Caco-2 (cell line): ENCODE measurements around the gene ADORA1. TPM values are rescaled to one million over a fixed set of nuclear protein-coding genes. Genes with fewer than 3 reads are reported as not detected.

Source experiments
- BruUV-seq: library from RNA; stranded (reverse); fragments of 400-500 nt; replicated peaks from 2 replicates; lab custom pipeline; 2021; lab: Mats Ljungman, UMichigan
- CTCF ChIA-PET: fragments of 300-600 bp; sonication (Branson Sonifier 250); formaldehyde crosslinking; loops from one replicate; lab custom pipeline; 2022; ENCODE audit warnings: antibody characterized with exemption; lab: Charles Lee
- POLR2A ChIA-PET: fragments of 300-600 bp; sonication (Branson Sonifier 250); formaldehyde crosslinking; loops from one replicate; lab custom pipeline; 2022; ENCODE audit warnings: antibody characterized with exemption; lab: Charles Lee
- DNase-seq, 2 experiments: peaks; one replicate each; pipeline versions ENCODE4 v3.0.0 to v3.0.0-alpha.2; 2020 to 2022
- H3K27me3 ChIP-seq: replicated peaks from 2 replicates; pipeline ENCODE4 v1.6.0; 2011; ENCODE audit warnings: low read length; ENCODE audit not compliant: control insufficient read depth, insufficient read depth
- H3K36me3 ChIP-seq: 2 replicates; pipeline ENCODE4 v1.5.1; 2011; ENCODE audit warnings: low read length; ENCODE audit not compliant: control insufficient read depth, insufficient read depth
- H3K4me1 ChIP-seq: fragments of 250-450 bp; sonication (Bioruptor Pico); 2 replicates; pipeline ENCODE4 v1.5.1; 2020; ENCODE audit warnings: mild to moderate bottlenecking
- H3K4me3 ChIP-seq: 2 replicates; pipeline ENCODE4 v1.5.1; 2011; ENCODE audit warnings: low read depth, mild to moderate bottlenecking, control low read depth, low read length
- H3K9me3 ChIP-seq: fragments of 250-450 bp; sonication (Bioruptor Pico); 2 replicates; pipeline ENCODE4 v1.5.1; 2020; ENCODE audit warnings: mild to moderate bottlenecking, moderate library complexity
- H3K27ac Mint-ChIP-seq: one replicate; pipeline ENCODE4 v1.8.0; 2022; ENCODE audit warnings: mixed read lengths; ENCODE audit not compliant: unreplicated experiment
- H3K27me3 Mint-ChIP-seq: one replicate; pipeline ENCODE4 v1.8.0; 2022; ENCODE audit warnings: mixed read lengths; ENCODE audit not compliant: insufficient read depth, unreplicated experiment
- H3K36me3 Mint-ChIP-seq: one replicate; pipeline ENCODE4 v1.8.0; 2022; ENCODE audit warnings: mild to moderate bottlenecking, mixed read lengths; ENCODE audit not compliant: insufficient read depth, unreplicated experiment
- H3K4me1 Mint-ChIP-seq: one replicate; pipeline ENCODE4 v1.8.0; 2022; ENCODE audit warnings: low read depth, mixed read lengths; ENCODE audit not compliant: unreplicated experiment
- H3K4me3 Mint-ChIP-seq: one replicate; pipeline ENCODE4 v1.8.0; 2022; ENCODE audit warnings: mild to moderate bottlenecking, moderate library complexity, mixed read lengths; ENCODE audit not compliant: unreplicated experiment
- H3K9me3 Mint-ChIP-seq: one replicate; pipeline ENCODE4 v1.8.0; 2022; ENCODE audit warnings: mixed read lengths; ENCODE audit not compliant: unreplicated experiment
- intact Hi-C: fragments of 100-400 bp; cut with micrococcal nuclease; formaldehyde crosslinking; loops from one replicate; pipeline ENCODE4 v1.10.0; 2022; ENCODE audit not compliant: unreplicated experiment
- total RNA-seq: library from RNA; stranded (reverse); gene quantifications from 2 replicates; pipeline ENCODE4 v1.2.3, GENCODE V29; 2022
- TF ChIP-seq, protein P1 (sequence below), 2 experiments: fragments of 200-600 bp in 1 of 2; IDR thresholded peaks; 1 replicate in 1 of 2; 2 replicates in 1 of 2; pipeline versions ENCODE4 v1.5.1 to v1.8.0; 2011 to 2022; ENCODE audit warnings: antibody characterized with exemption in 1 of 2, control low read depth in 1 of 2, inconsistent platforms in 1 of 2, low read depth in 1 of 2, low read length in 1 of 2, mild to moderate bottlenecking in 1 of 2, moderate library complexity in 1 of 2; ENCODE audit not compliant: insufficient read depth in 1 of 2, severe bottlenecking in 1 of 2, unreplicated experiment in 1 of 2

ADORA1 gene
- total RNA-seq, 1 experiment from 2014 or later = 46.0 TPM

DNA sequence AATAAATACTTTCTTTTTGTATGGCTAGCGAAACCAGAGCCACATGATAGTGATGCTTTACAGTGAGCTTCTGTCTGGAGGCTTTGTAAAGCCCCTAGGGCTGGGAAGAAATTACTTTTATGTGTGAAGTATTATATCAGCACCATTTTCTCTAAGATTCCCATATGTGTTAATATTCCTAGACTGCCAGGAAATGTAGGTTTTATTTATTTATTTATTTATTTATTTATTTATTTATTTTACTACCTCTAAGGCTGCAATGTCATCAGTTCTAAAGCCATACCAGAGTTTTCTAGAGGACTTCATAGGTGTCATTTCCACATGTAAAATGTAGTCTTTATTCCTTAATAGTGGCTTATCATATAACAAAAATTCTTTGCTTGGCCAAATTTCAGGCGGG is 63.4 kb downstream of the ADORA1 start:
- H3K27me3 Mint-ChIP-seq = no peaks in the 10 kb centered on the region
- peaks cover 26% of the 10 kb centered on the region for H3K36me3 Mint-ChIP-seq
- Histone ChIP-seq H3K27me3 (no peaks in the 10 kb centered on the region), H3K36me3 (no peaks in the 10 kb centered on the region), H3K4me1 (peaks cover 70% of the 10 kb centered on the region), H3K4me3 (no peak overlapping the region), H3K9me3 (peaks cover 5% of the 10 kb centered on the region; the same call in 1 of the 2 replicates)
- TF ChIP-seq, protein P1, sequence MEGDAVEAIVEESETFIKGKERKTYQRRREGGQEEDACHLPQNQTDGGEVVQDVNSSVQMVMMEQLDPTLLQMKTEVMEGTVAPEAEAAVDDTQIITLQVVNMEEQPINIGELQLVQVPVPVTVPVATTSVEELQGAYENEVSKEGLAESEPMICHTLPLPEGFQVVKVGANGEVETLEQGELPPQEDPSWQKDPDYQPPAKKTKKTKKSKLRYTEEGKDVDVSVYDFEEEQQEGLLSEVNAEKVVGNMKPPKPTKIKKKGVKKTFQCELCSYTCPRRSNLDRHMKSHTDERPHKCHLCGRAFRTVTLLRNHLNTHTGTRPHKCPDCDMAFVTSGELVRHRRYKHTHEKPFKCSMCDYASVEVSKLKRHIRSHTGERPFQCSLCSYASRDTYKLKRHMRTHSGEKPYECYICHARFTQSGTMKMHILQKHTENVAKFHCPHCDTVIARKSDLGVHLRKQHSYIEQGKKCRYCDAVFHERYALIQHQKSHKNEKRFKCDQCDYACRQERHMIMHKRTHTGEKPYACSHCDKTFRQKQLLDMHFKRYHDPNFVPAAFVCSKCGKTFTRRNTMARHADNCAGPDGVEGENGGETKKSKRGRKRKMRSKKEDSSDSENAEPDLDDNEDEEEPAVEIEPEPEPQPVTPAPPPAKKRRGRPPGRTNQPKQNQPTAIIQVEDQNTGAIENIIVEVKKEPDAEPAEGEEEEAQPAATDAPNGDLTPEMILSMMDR (IDR thresholded peaks at IDR 0.05; ENCODE audit: insufficient read depth in 1 of 2, low read depth in 1 of 2, low read length in 1 of 2, severe bottlenecking in 1 of 2, unreplicated experiment in 1 of 2) = no peak
- peaks cover 61% of the 10 kb centered on the region for H3K4me1 Mint-ChIP-seq
- BruUV-seq = no TSS peak
- H3K9me3 Mint-ChIP-seq = peaks cover 10% of the 10 kb centered on the region
- no peak for DNase-seq
- POLR2A ChIA-PET = no interaction called here
- intact Hi-C loops = no loop called here
- CTCF ChIA-PET = no interaction called here
- no peak overlapping the region for H3K4me3 Mint-ChIP-seq
- H3K27ac Mint-ChIP-seq = no peak overlapping the region

DNA sequence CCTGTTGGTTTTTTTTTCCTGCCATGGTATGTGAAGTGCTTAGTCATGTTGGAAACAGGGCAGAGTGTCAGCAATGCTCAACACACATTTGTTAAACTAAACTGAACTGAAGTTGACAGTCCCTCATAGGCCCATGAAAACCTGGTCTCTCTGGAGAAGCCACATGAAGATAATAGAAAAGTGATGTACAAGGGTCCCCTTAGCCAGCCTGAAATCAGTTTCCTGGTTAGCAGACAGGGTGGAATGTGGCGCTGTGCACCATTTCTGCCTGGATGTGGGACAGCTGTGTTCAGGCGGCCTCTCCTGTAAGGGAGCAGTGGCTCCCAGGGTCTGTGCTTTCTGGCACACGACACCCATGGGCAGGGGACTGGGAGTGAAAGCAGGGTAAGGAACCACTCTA is 68.8 kb downstream of the ADORA1 start:
- ChIA-PET POLR2A (no interaction called here), CTCF (no interaction called here)
- Mint-ChIP-seq H3K9me3 (peaks cover 21% of the 10 kb centered on the region), H3K36me3 (peaks cover 13% of the 10 kb centered on the region), H3K27me3 (no peaks in the 10 kb centered on the region), H3K27ac (peak overlapping the region; percentile 82), H3K4me1 (peaks cover 48% of the 10 kb centered on the region), H3K4me3 (no peak overlapping the region)
- BruUV-seq = no TSS peak
- DNase-seq = no peak
- intact Hi-C loops = no loop called here
- Histone ChIP-seq H3K4me3 (no peak overlapping the region), H3K36me3 (no peaks in the 10 kb centered on the region), H3K9me3 (peaks cover 6% of the 10 kb centered on the region; the same call in 1 of the 2 replicates), H3K4me1 (peaks cover 51% of the 10 kb centered on the region), H3K27me3 (no peaks in the 10 kb centered on the region)
- TF ChIP-seq, protein P1 (IDR thresholded peaks at IDR 0.05; ENCODE audit: insufficient read depth in 1 of 2, low read depth in 1 of 2, low read length in 1 of 2, severe bottlenecking in 1 of 2, unreplicated experiment in 1 of 2) = no peak

DNA sequence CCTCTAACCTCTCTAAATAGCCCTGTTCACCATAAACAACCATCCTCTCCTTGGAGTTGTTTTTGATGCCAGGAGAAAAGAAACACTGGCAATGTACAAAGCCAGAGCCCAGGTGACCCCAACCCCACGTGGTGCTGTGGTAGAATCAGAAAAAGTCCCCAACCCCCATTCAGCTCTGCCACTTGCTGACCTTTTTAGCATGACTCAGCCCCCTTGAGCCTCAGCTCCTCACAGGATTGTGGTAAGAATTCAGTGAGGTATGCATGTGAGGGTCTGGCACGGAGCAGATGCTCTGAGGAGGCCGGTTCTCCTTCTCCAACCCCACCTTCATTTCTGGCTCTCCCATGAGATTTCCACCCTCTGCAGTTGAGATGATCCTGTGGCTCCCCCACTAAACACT is 70.1 kb downstream of the ADORA1 start:
- DNase-seq = no peak
- Histone ChIP-seq H3K9me3 (peaks cover 6% of the 10 kb centered on the region; the same call in 1 of the 2 replicates), H3K4me1 (peaks cover 49% of the 10 kb centered on the region), H3K36me3 (no peaks in the 10 kb centered on the region), H3K27me3 (no peaks in the 10 kb centered on the region), H3K4me3 (no peak overlapping the region)
- ChIA-PET POLR2A (no interaction called here), CTCF (no interaction called here)
- no TSS peak for BruUV-seq
- intact Hi-C loops = no loop called here
- H3K27ac Mint-ChIP-seq = peak overlapping the region; percentile 82
- no peaks in the 10 kb centered on the region for H3K27me3 Mint-ChIP-seq
- H3K4me3 Mint-ChIP-seq = no peak overlapping the region
- H3K36me3 Mint-ChIP-seq = peaks cover 9% of the 10 kb centered on the region
- peaks cover 39% of the 10 kb centered on the region for H3K4me1 Mint-ChIP-seq
- peaks cover 23% of the 10 kb centered on the region for H3K9me3 Mint-ChIP-seq
- TF ChIP-seq, protein P1 (IDR thresholded peaks at IDR 0.05; ENCODE audit: insufficient read depth in 1 of 2, low read depth in 1 of 2, low read length in 1 of 2, severe bottlenecking in 1 of 2, unreplicated experiment in 1 of 2) = no peak
